GM18511 (cell line): ENCODE measurements around the gene COG1.
A peak's percentile ranks its signal among the peaks of the same experiment; 100 is the strongest.

ENCODE experiments used
- ATAC-seq: cut with Tn5 transposase; IDR thresholded peaks from one replicate; pipeline ENCODE4 v1.9.1; 2021; ENCODE audit warnings: mild to moderate bottlenecking, moderate library complexity; ENCODE audit not compliant: unreplicated experiment

Gene COG1

GRCh38 chr17:73166731-73167581 is 25.9 kb upstream of the COG1 start:
- peak; percentile 51 for ATAC-seq

GRCh38 chr17:73168667-73169066 is 24.2 kb upstream of the COG1 start:
- no peak for ATAC-seq

- ATAC-seq = no peak
Observed at GRCh38 chr17:73170324-73170723, 22.5 kb upstream of the COG1 start.

GRCh38 chr17:73172252-73172651 is 20.6 kb upstream of the COG1 start:
- no peak for ATAC-seq

GRCh38 chr17:73174126-73174525 is 18.7 kb upstream of the COG1 start:
- ATAC-seq = no peak

- no peak for ATAC-seq
Observed at GRCh38 chr17:73175962-73176565, 16.8 kb upstream of the COG1 start.

GRCh38 chr17:73179387-73179786 is 13.5 kb upstream of the COG1 start:
- no peak for ATAC-seq

GRCh38 chr17:73179878-73180277 is 13.0 kb upstream of the COG1 start:
- ATAC-seq = no peak

GRCh38 chr17:73182616-73183310 is 10.1 kb upstream of the COG1 start:
- no peak for ATAC-seq

GRCh38 chr17:73184136-73184993 is 8.5 kb upstream of the COG1 start:
- no peak for ATAC-seq

- ATAC-seq = no peak
Observed at GRCh38 chr17:73186283-73187050, 6.4 kb upstream of the COG1 start.

GRCh38 chr17:73187203-73187769 is 5.6 kb upstream of the COG1 start:
- no peak for ATAC-seq

GRCh38 chr17:73188011-73188410 is 4.8 kb upstream of the COG1 start:
- ATAC-seq = no peak

- no peak for ATAC-seq
Observed at GRCh38 chr17:73189417-73190099, 3.3 kb upstream of the COG1 start.

GRCh38 chr17:73191443-73192205 is 1.2 kb upstream of the COG1 start:
- peak; percentile 40 for ATAC-seq

- peak; percentile 69 for ATAC-seq
Observed at GRCh38 chr17:73192206-73192893, 505 bp upstream of the COG1 start.

- ATAC-seq = no peak
Observed at GRCh38 chr17:73194514-73195222, 1.8 kb downstream of the COG1 start.
